HepG2 (cell line): Measurements from ENCODE around the gene TMIGD3. TPM values are rescaled to one million over a fixed set of nuclear protein-coding genes. Genes with fewer than 3 reads are reported as not detected.

Source experiments
- ATF3 ChIP-seq: sonication (generic); formaldehyde crosslinking; IDR thresholded peaks from 2 replicates; pipeline ENCODE4 v1.4.0; 2020; ENCODE audit warnings: missing genetic modification reagents
- ATF7-NPFF ChIP-seq: sonication (generic); formaldehyde crosslinking; IDR thresholded peaks from 2 replicates; pipeline ENCODE4 v1.8.1; 2023; ENCODE audit warnings: mild to moderate bottlenecking, low read depth, missing genetic modification reagents, moderate library complexity
- ATRX ChIP-seq: sonication (generic); formaldehyde crosslinking; IDR thresholded peaks from 2 replicates; pipeline ENCODE4 v1.4.0; 2020; ENCODE audit warnings: missing genetic modification reagents, borderline replicate concordance
- DNMT3B ChIP-seq: conservative IDR thresholded peaks from 2 replicates; pipeline ENCODE4 v1.6.1; 2016; ENCODE audit warnings: missing biosample characterization, control low read depth
- FOXJ3 ChIP-seq: sonication (generic); formaldehyde crosslinking; IDR thresholded peaks from 2 replicates; pipeline ENCODE4 v1.4.0; 2020; ENCODE audit warnings: missing genetic modification reagents, mild to moderate bottlenecking, borderline replicate concordance
- GMEB2 ChIP-seq: IDR thresholded peaks from 2 replicates; pipeline ENCODE4 v1.6.1; 2016; ENCODE audit warnings: missing biosample characterization, missing genetic modification reagents, low read depth
- HMGA1 ChIP-seq: sonication (generic); formaldehyde crosslinking; conservative IDR thresholded peaks from 2 replicates; pipeline ENCODE4 v1.4.0; 2020; ENCODE audit warnings: missing genetic modification reagents
- HOXA9 ChIP-seq: sonication (generic); formaldehyde crosslinking; IDR thresholded peaks from 2 replicates; pipeline ENCODE4 v1.8.1; 2022; ENCODE audit warnings: missing genetic modification reagents, mild to moderate bottlenecking, moderate library complexity, borderline replicate concordance
- IRX3 ChIP-seq: sonication (generic); formaldehyde crosslinking; IDR thresholded peaks from 2 replicates; pipeline ENCODE4 v1.8.1; 2023; ENCODE audit warnings: mild to moderate bottlenecking, low read depth, missing genetic modification reagents, borderline replicate concordance
- KLF13 ChIP-seq: sonication (generic); formaldehyde crosslinking; IDR thresholded peaks from 2 replicates; pipeline ENCODE4 v1.4.0; 2020; ENCODE audit warnings: mild to moderate bottlenecking, missing genetic modification reagents
- KLF15 ChIP-seq: sonication (generic); formaldehyde crosslinking; IDR thresholded peaks from 2 replicates; pipeline ENCODE4 v1.8.1; 2023; ENCODE audit warnings: borderline replicate concordance, mild to moderate bottlenecking, inconsistent platforms, missing genetic modification reagents, mixed read lengths
- MAFF ChIP-seq: IDR thresholded peaks from 2 replicates; pipeline ENCODE4 v1.6.1; 2011; ENCODE audit warnings: low read depth, low read length, improper control_type of control experiment
- MXI1 ChIP-seq: IDR thresholded peaks from 3 replicates; pipeline ENCODE4 v1.6.1; 2012; ENCODE audit warnings: low read depth, low read length, inconsistent platforms, borderline replicate concordance
- NBN ChIP-seq: fragments of 450-650 bp; conservative IDR thresholded peaks from 2 replicates; pipeline ENCODE4 v1.6.1; 2017
- NCOA2 ChIP-seq: sonication (generic); formaldehyde crosslinking; IDR thresholded peaks from 2 replicates; pipeline ENCODE4 v1.8.0; 2022; ENCODE audit warnings: inconsistent platforms
- PBX3 ChIP-seq: sonication (generic); formaldehyde crosslinking; IDR thresholded peaks from 2 replicates; pipeline ENCODE4 v1.8.1; 2023; ENCODE audit warnings: missing genetic modification reagents, inconsistent platforms, borderline replicate concordance
- RARA ChIP-seq: IDR thresholded peaks from 2 replicates; pipeline ENCODE4 v1.6.1; 2016; ENCODE audit warnings: missing genetic modification reagents, missing compliant biosample characterization
- SP1 ChIP-seq, 2 experiments: fragments of 450-650 bp in 1 of 2; sonication (generic) in 1 of 2; formaldehyde crosslinking in 1 of 2; IDR thresholded peaks; 2 replicates each; pipeline versions ENCODE4 v1.4.0 to v1.6.1; 2016 to 2020; ENCODE audit warnings: missing genetic modification reagents in 1 of 2
- ZNF253 ChIP-seq: sonication (generic); formaldehyde crosslinking; IDR thresholded peaks from 2 replicates; pipeline ENCODE4 v1.8.0; 2022; ENCODE audit warnings: mild to moderate bottlenecking, missing genetic modification reagents, borderline replicate concordance
- ZNF282 ChIP-seq: fragments of 450-650 bp; IDR thresholded peaks from 2 replicates; pipeline ENCODE4 v1.6.1; 2018; ENCODE audit not compliant: partially characterized antibody
- ZNF556 ChIP-seq: sonication (generic); formaldehyde crosslinking; IDR thresholded peaks from 2 replicates; pipeline ENCODE4 v1.4.0; 2020; ENCODE audit warnings: mild to moderate bottlenecking, missing genetic modification reagents, borderline replicate concordance
- ZNF674 ChIP-seq: sonication (generic); formaldehyde crosslinking; IDR thresholded peaks from 2 replicates; pipeline ENCODE4 v1.5.0; 2020; ENCODE audit warnings: low read depth, mild to moderate bottlenecking, missing genetic modification reagents
- polyA plus RNA-seq, 8 experiments: library from polyadenylated mRNA; depleted of rRNA in 3 of 8; stranded (reverse) in 7 of 8; unstranded in 1 of 8; fragments of >200 nt; fragmentation: Illumina TruSeq in 4 of 8; extraction: Trizol in 4 of 8; gene quantifications; 2 replicates each; pipeline versions ENCODE4 v1.2.1 to v1.2.3, GENCODE V29; 2011 to 2016; ENCODE audit warnings: low read depth in 4 of 8, missing spikeins in 1 of 8, mixed read lengths in 1 of 8; ENCODE audit not compliant: insufficient read depth in 1 of 8
- total RNA-seq, 5 experiments: library from RNA; depleted of rRNA; stranded (reverse); fragments of >200 nt; fragmentation: Illumina TruSeq; extraction: Trizol; gene quantifications; 2 replicates each; pipeline ENCODE4 v1.2.3, GENCODE V29; 2016; ENCODE audit warnings: low read depth in 1 of 5
- TF ChIP-seq, protein P1 (sequence below): sonication (generic); formaldehyde crosslinking; IDR thresholded peaks from 2 replicates; pipeline ENCODE4 v1.4.0; 2020; ENCODE audit warnings: mild to moderate bottlenecking, missing genetic modification reagents
- TF ChIP-seq, protein P2 (sequence below): sonication (generic); formaldehyde crosslinking; IDR thresholded peaks from 2 replicates; pipeline ENCODE4 v1.5.0; 2020; ENCODE audit warnings: missing genetic modification reagents

Gene TMIGD3
- total and polyA plus RNA-seq, 2 of the 13 experiments (the other 11 are each of a cell fraction or from before 2014, with no cell fraction given): not detected

- TF ChIP-seq, protein P1, sequence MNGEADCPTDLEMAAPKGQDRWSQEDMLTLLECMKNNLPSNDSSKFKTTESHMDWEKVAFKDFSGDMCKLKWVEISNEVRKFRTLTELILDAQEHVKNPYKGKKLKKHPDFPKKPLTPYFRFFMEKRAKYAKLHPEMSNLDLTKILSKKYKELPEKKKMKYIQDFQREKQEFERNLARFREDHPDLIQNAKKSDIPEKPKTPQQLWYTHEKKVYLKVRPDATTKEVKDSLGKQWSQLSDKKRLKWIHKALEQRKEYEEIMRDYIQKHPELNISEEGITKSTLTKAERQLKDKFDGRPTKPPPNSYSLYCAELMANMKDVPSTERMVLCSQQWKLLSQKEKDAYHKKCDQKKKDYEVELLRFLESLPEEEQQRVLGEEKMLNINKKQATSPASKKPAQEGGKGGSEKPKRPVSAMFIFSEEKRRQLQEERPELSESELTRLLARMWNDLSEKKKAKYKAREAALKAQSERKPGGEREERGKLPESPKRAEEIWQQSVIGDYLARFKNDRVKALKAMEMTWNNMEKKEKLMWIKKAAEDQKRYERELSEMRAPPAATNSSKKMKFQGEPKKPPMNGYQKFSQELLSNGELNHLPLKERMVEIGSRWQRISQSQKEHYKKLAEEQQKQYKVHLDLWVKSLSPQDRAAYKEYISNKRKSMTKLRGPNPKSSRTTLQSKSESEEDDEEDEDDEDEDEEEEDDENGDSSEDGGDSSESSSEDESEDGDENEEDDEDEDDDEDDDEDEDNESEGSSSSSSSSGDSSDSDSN (CRISPR knock-in tag): 0 out of 2 replicates have a peak, but pooled peaks have one; percentile 29
- TF ChIP-seq MXI1 (peak; percentile 95), KLF15 (CRISPR knock-in tag) (no peak), HOXA9 (CRISPR knock-in tag) (0 out of 2 replicates have a peak, but pooled peaks have one; percentile 48), IRX3 (CRISPR knock-in tag) (no peak), FOXJ3 (CRISPR knock-in tag) (peak; percentile 43; the same call in 1 of the 2 replicates), GMEB2 (CRISPR knock-in tag) (no peak), HMGA1 (CRISPR knock-in tag) (no peak), DNMT3B (CRISPR knock-in tag) (0 out of 2 replicates have a peak, but pooled peaks have one; percentile 51), KLF13 (CRISPR knock-in tag) (no peak), ATF3 (CRISPR knock-in tag) (no peak), RARA (CRISPR knock-in tag) (no peak), PBX3 (no peak), MAFF (no peak), ZNF253 (CRISPR knock-in tag) (no peak), ATRX (no peak), ZNF674 (CRISPR knock-in tag) (no peak), NBN (no peak), NCOA2 (peak; percentile 18; the same call in 1 of the 2 replicates), ZNF556 (CRISPR knock-in tag) (no peak; the same call in 1 of the 2 replicates), ZNF282 (no peak), ATF7-NPFF (CRISPR knock-in tag) (no peak), SP1 (IDR thresholded peaks at IDR 0.05) (no peak), SP1 (CRISPR knock-in tag; IDR thresholded peaks at IDR 0.05) (no peak)
- TF ChIP-seq, protein P2, sequence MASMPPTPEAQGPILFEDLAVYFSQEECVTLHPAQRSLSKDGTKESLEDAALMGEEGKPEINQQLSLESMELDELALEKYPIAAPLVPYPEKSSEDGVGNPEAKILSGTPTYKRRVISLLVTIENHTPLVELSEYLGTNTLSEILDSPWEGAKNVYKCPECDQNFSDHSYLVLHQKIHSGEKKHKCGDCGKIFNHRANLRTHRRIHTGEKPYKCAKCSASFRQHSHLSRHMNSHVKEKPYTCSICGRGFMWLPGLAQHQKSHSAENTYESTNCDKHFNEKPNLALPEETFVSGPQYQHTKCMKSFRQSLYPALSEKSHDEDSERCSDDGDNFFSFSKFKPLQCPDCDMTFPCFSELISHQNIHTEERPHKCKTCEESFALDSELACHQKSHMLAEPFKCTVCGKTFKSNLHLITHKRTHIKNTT (CRISPR knock-in tag): no peak
Observed at GRCh38 chr1:111448918-111449702, 54.3 kb downstream of the TMIGD3 start, which contains the start of the genes ATP5PB and WDR77 (continued).
